Keratinocyte (primary cell): ENCODE data around the gene CD248. TPM values are rescaled to one million over a fixed set of nuclear protein-coding genes. Genes with fewer than 3 reads are reported as not detected.

Source experiments
- DNase-seq: peaks from one replicate; pipeline ENCODE4 v3.0.0-alpha.2; 2011; ENCODE audit warnings: low read depth, missing footprints, low spot score
- FAIRE-seq: peaks from 2 replicates; lab custom pipeline; 2011; peaks lifted over from hg19 to GRCh38; lab: Jason Lieb, UNC
- H2AFZ ChIP-seq: 2 replicates; pipeline ENCODE4 v1.6.0; 2012; ENCODE audit warnings: low read length, control low read depth, inconsistent platforms; ENCODE audit not compliant: control insufficient read depth
- H3K27ac ChIP-seq: 2 replicates; pipeline ENCODE4 v1.5.1; 2011; ENCODE audit warnings: low read length; ENCODE audit not compliant: control insufficient read depth, insufficient read depth
- H3K27me3 ChIP-seq: 3 replicates; pipeline ENCODE4 v1.6.0; 2011; ENCODE audit warnings: low read length; ENCODE audit not compliant: control insufficient read depth, insufficient read depth; ENCODE audit errors: extremely low read depth
- H3K36me3 ChIP-seq, 2 experiments: 2 replicates in 1 of 2; 3 replicates in 1 of 2; pipeline ENCODE4 v1.5.1; 2011; ENCODE audit warnings: low read length in 2 of 2, mild to moderate bottlenecking in 1 of 2; ENCODE audit not compliant: control insufficient read depth in 2 of 2, insufficient read depth in 2 of 2; ENCODE audit errors: extremely low read depth in 1 of 2
- H3K4me1 ChIP-seq: 3 replicates; pipeline ENCODE4 v1.5.1; 2011; ENCODE audit warnings: low read length; ENCODE audit not compliant: control insufficient read depth, insufficient read depth; ENCODE audit errors: extremely low read depth
- H3K4me2 ChIP-seq: 3 replicates; pipeline ENCODE4 v1.6.0; 2011; ENCODE audit warnings: low read depth, low read length; ENCODE audit not compliant: control insufficient read depth, insufficient read depth; ENCODE audit errors: extremely low read depth
- H3K4me3 ChIP-seq, 3 experiments: fragments of 200-600 bp in 1 of 3; sonication (generic) in 1 of 3; 2 replicates in 2 of 3; 3 replicates in 1 of 3; pipeline ENCODE4 v1.5.1; 2011 to 2016; ENCODE audit warnings: low read length in 3 of 3, mild to moderate bottlenecking in 3 of 3, control low read depth in 2 of 3, inconsistent platforms in 1 of 3, low read depth in 1 of 3, mixed read lengths in 1 of 3, mixed run types in 1 of 3, moderate library complexity in 1 of 3; ENCODE audit not compliant: control insufficient read depth in 2 of 3, insufficient read depth in 2 of 3; ENCODE audit errors: extremely low read depth in 1 of 3
- H3K79me2 ChIP-seq: 2 replicates; pipeline ENCODE4 v1.6.0; 2012; ENCODE audit warnings: low read length; ENCODE audit not compliant: control insufficient read depth, insufficient read depth
- H3K9ac ChIP-seq: 3 replicates; pipeline ENCODE4 v1.6.0; 2011; ENCODE audit warnings: low read length; ENCODE audit not compliant: control insufficient read depth, insufficient read depth; ENCODE audit errors: extremely low read depth
- H3K9me1 ChIP-seq: 3 replicates; pipeline ENCODE4 v1.6.0; 2011; ENCODE audit warnings: low read length; ENCODE audit not compliant: control insufficient read depth, insufficient read depth; ENCODE audit errors: extremely low read depth
- H3K9me3 ChIP-seq: 2 replicates; pipeline ENCODE4 v1.5.1; 2012; ENCODE audit warnings: low read depth, low read length; ENCODE audit not compliant: control insufficient read depth
- H4K20me1 ChIP-seq: 3 replicates; pipeline ENCODE4 v1.6.0; 2011; ENCODE audit warnings: low read length; ENCODE audit not compliant: control insufficient read depth, insufficient read depth; ENCODE audit errors: extremely low read depth
- CTCF ChIP-seq, 3 experiments: IDR thresholded peaks in 1 of 3; conservative IDR thresholded peaks in 1 of 3; optimal IDR thresholded peaks in 1 of 3; 2 replicates in 2 of 3; 3 replicates in 1 of 3; pipeline versions ENCODE3 to v1.5.1; 2011; ENCODE audit warnings: low read length in 3 of 3, mild to moderate bottlenecking in 3 of 3, moderate library complexity in 2 of 3, control low read depth in 1 of 3, inconsistent platforms in 1 of 3; ENCODE audit not compliant: insufficient read depth in 2 of 3; ENCODE audit errors: extremely low read depth in 1 of 3
- EZH2 ChIP-seq: IDR thresholded peaks from one replicate; pipeline ENCODE4 v1.6.1; 2012; ENCODE audit warnings: inconsistent platforms, mild to moderate bottlenecking, low read length, moderate library complexity
- dilution Hi-C: fragments of 300-500 bp; cut with MboI; formaldehyde crosslinking; loops from one replicate; pipeline ENCODE4 v1.7.0; 2020; ENCODE audit warnings: low sequenced_read_pairs; ENCODE audit not compliant: extremely low pct_ligation_motif_present
- polyA plus RNA-seq, 5 experiments: library from polyadenylated mRNA; depleted of rRNA in 3 of 5; stranded (reverse) in 3 of 5; stranded (forward) in 1 of 5; unstranded in 1 of 5; fragments of >200 nt; gene quantifications; 1 replicate in 1 of 5; 2 replicates in 3 of 5; 3 replicates in 1 of 5; pipeline versions ENCODE4 v1.2.1 to v1.2.3, GENCODE V29; 2011 to 2012; ENCODE audit warnings: missing spikeins in 2 of 5, low read depth in 1 of 5, low replicate concordance in 1 of 5

CD248 gene
- polyA plus RNA-seq, 1 donor (not counting 4 experiments of a cell fraction or from before 2014, with no cell fraction given), result 0.12 TPM

DNA sequence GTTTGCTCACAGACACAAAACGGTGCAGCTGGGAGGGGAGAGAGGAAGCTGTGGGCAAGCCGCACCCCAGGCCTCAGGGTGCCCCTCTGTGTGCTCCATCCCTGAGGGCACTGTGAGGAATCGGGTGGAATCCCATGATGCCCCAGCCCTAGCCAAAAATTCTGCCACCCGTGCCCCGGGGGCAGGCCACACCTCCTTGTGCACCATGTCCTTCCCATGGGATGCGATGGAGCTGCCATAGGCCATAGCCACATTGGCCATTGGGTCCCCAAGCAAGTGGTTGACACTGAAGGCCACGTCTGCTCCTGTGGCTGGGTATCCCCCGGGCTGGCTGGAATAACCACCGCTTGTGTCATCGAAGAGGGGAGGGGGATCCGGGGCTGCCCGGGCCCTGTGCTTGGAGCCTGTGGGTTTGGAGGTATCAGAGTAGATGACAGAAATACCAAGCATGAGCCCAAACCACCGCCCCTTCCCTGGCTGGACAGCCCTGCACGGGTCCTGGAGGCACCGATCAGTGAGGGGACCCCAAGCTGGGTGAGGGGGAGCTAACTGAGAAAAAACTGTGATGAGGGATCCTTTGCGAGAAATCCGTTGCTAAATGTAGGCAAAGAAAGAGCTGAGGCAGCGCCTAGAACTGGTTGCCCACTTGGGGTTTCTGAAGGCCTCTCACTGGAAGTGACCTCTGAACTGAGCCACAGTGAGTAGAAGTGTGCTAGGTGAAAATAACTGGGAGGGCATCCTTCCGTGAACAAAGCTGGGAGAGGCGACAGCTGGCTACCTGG is 28.8 kb downstream of the CD248 start:
- peaks cover 9 to 11% of the 10 kb centered on the region in 2 experiments for H3K36me3 ChIP-seq
- H3K4me3 ChIP-seq, result peak overlapping the region; percentile 76 to 91 (median 85)
- DNase-seq, result no peak
- H3K9me3 ChIP-seq, result no peaks in the 10 kb centered on the region
- H3K79me2 ChIP-seq, result peaks cover 27% of the 10 kb centered on the region
- H3K27ac ChIP-seq, result peak overlapping the region; percentile 75
- peak overlapping the region; percentile 70 for H2AFZ ChIP-seq
- FAIRE-seq, result no peak
- H4K20me1 ChIP-seq, result peaks cover 3% of the 10 kb centered on the region
- no peaks in the 10 kb centered on the region for H3K9me1 ChIP-seq
- TF ChIP-seq CTCF (optimal IDR thresholded peaks at IDR 0.05 in 1 of 3, IDR thresholded peaks at IDR 0.05 in 1 of 3, conservative IDR thresholded peaks at IDR 0.05 in 1 of 3; ENCODE audit: extremely low read depth in 1 of 3, insufficient read depth in 2 of 3, low read length in 3 of 3) (no peak), EZH2 (no peak)
- peak overlapping the region; percentile 96 for H3K9ac ChIP-seq
- H3K4me2 ChIP-seq, result peak overlapping the region; percentile 98
- peaks cover 20% of the 10 kb centered on the region for H3K27me3 ChIP-seq
- dilution Hi-C loops, result no loop called here
- H3K4me1 ChIP-seq, result peaks cover 16% of the 10 kb centered on the region

- H3K9me1 ChIP-seq, result no peaks in the 10 kb centered on the region
- H3K4me1 ChIP-seq, result peaks cover 16% of the 10 kb centered on the region
- H3K9ac ChIP-seq, result peak overlapping the region; percentile 96
- peak overlapping the region in 2 of 3 experiments; percentile 76 to 91 for H3K4me3 ChIP-seq
- FAIRE-seq (no peak), DNase-seq (no peak)
- H4K20me1 ChIP-seq, result peaks cover 6% of the 10 kb centered on the region
- no peak overlapping the region for H2AFZ ChIP-seq
- H3K36me3 ChIP-seq, result peaks cover 9 to 14% of the 10 kb centered on the region in 2 experiments
- no peaks in the 10 kb centered on the region for H3K9me3 ChIP-seq
- H3K4me2 ChIP-seq, result peak overlapping the region; percentile 98
- peaks cover 27% of the 10 kb centered on the region for H3K79me2 ChIP-seq
- dilution Hi-C loops, result no loop called here
- H3K27ac ChIP-seq, result no peak overlapping the region
- peaks cover 12% of the 10 kb centered on the region for H3K27me3 ChIP-seq
- no peak for TF ChIP-seq CTCF (optimal IDR thresholded peaks at IDR 0.05 in 1 of 3, IDR thresholded peaks at IDR 0.05 in 1 of 3, conservative IDR thresholded peaks at IDR 0.05 in 1 of 3; ENCODE audit: extremely low read depth in 1 of 3, insufficient read depth in 2 of 3, low read length in 3 of 3)
- no peak for TF ChIP-seq EZH2
Measured at GRCh38 chr11:66287211-66287888, 29.5 kb downstream of the CD248 start.
